T-helper 1 cell treated with Interleukin-12 subunit alpha and Interleukin-12 subunit beta and Interleukin-4 antibody, amounts not matched to agents 30 μg/mL and 1 μg/mL, for 36 hours (primary cell): Measurements from ENCODE around the gene CRMP1.
"Not testable (repeated sequence)": the region's sequence is repeated elsewhere in the genome, so short reads cannot be mapped to it uniquely, and the experiment has no call there.

ENCODE experiments used
- H3K27ac Mint-ChIP-seq: one replicate; pipeline ENCODE4 v1.8.0; 2021; ENCODE audit warnings: mild to moderate bottlenecking, mixed read lengths
- H3K27me3 Mint-ChIP-seq: one replicate; pipeline ENCODE4 v1.8.0; 2021; ENCODE audit warnings: low read depth, mixed read lengths
- H3K36me3 Mint-ChIP-seq: one replicate; pipeline ENCODE4 v1.8.0; 2021; ENCODE audit warnings: low read depth, mixed read lengths
- H3K4me1 Mint-ChIP-seq: one replicate; pipeline ENCODE4 v1.8.0; 2021; ENCODE audit warnings: low read depth, mixed read lengths
- H3K4me3 Mint-ChIP-seq: one replicate; pipeline ENCODE4 v1.8.0; 2021; ENCODE audit warnings: mild to moderate bottlenecking, moderate library complexity, mixed read lengths
- H3K9me3 Mint-ChIP-seq: one replicate; pipeline ENCODE4 v1.8.0; 2021; ENCODE audit warnings: mixed read lengths

The CRMP1 gene

GRCh38 chr4:5865896-5866599 is 26.8 kb downstream of the CRMP1 start:
- H3K27me3 Mint-ChIP-seq: peaks cover 10% of the 10 kb centered on the region
- H3K4me1 Mint-ChIP-seq: peaks cover 42% of the 10 kb centered on the region
- H3K36me3 Mint-ChIP-seq: no peaks in the 10 kb centered on the region
- peak overlapping the region; percentile 46 for H3K27ac Mint-ChIP-seq
- peak overlapping the region; percentile 45 for H3K4me3 Mint-ChIP-seq
- no peaks in the 10 kb centered on the region for H3K9me3 Mint-ChIP-seq

- H3K4me3 Mint-ChIP-seq: no peak overlapping the region
- H3K27ac Mint-ChIP-seq: peak overlapping the region; percentile 34
- peaks cover 10% of the 10 kb centered on the region for H3K27me3 Mint-ChIP-seq
- H3K4me1 Mint-ChIP-seq: peaks cover 34% of the 10 kb centered on the region
- H3K36me3 Mint-ChIP-seq: no peaks in the 10 kb centered on the region
- H3K9me3 Mint-ChIP-seq: no peaks in the 10 kb centered on the region
These were observed 29.3 kb downstream of the CRMP1 start for GRCh38 chr4:5863461-5864113.

DNA sequence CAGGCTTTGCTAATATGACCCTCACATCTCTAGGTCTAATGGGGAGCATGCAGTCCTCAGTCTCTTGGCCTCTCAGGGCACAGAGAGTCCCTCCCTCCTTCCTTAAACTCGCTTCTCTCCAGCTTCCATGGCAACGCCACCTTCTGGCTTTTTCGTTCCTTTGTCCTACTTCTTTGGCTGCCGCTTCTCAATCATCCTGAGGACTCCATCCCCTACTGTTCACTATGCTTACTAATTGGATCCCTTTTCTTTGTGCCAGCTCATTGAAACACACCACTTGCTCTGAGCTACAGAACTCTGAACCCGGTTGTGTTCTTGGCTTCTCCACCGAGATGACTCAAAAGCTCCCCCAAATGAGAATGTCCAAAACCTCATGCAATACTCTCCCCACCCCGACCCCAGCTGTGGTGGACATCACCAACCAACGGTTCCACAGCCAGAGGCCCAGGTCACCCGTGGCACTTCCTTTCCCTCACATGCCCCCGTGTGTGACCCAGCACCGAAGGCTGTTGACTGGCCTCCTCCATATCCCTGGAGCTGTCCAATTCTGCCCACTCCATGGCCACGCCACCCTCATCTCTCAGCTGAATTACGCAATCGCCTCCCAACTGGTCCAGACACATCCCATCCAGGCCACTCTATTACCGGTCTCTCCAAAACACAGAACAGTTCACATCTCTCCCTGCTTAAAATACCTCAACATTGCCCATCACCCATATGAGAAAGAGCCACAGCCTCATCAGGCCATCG is 34.7 kb downstream of the CRMP1 start:
- Mint-ChIP-seq H3K9me3 (no peaks in the 10 kb centered on the region), H3K27me3 (no peaks in the 10 kb centered on the region), H3K27ac (no peak overlapping the region), H3K36me3 (no peaks in the 10 kb centered on the region), H3K4me1 (peaks cover 1% of the 10 kb centered on the region), H3K4me3 (no peak overlapping the region)

- Mint-ChIP-seq H3K27me3 (no peaks in the 10 kb centered on the region), H3K4me1 (no peaks in the 10 kb centered on the region), H3K4me3 (no peak overlapping the region), H3K27ac (no peak overlapping the region), H3K9me3 (no peaks in the 10 kb centered on the region), H3K36me3 (no peaks in the 10 kb centered on the region)
These were observed 35.7 kb downstream of the CRMP1 start for GRCh38 chr4:5857199-5857598.

GRCh38 chr4:5856362-5856761 is 36.5 kb downstream of the CRMP1 start:
- H3K9me3 Mint-ChIP-seq: not testable (repeated sequence)

GRCh38 chr4:5854929-5855328 is 38.0 kb downstream of the CRMP1 start:
- H3K27me3 Mint-ChIP-seq: no peaks in the 10 kb centered on the region
- no peaks in the 10 kb centered on the region for H3K4me1 Mint-ChIP-seq
- H3K9me3 Mint-ChIP-seq: no peaks in the 10 kb centered on the region
- no peak overlapping the region for H3K27ac Mint-ChIP-seq
- H3K4me3 Mint-ChIP-seq: no peak overlapping the region
- H3K36me3 Mint-ChIP-seq: no peaks in the 10 kb centered on the region

More at GRCh38 chr4:5856362-5856761, 36.5 kb downstream of the CRMP1 start:
- not testable (repeated sequence) for H3K4me3 Mint-ChIP-seq, H3K4me1 Mint-ChIP-seq, H3K27ac Mint-ChIP-seq, H3K27me3 Mint-ChIP-seq, H3K36me3 Mint-ChIP-seq

- H3K4me3 Mint-ChIP-seq: no peak overlapping the region
- H3K9me3 Mint-ChIP-seq: no peaks in the 10 kb centered on the region
- H3K27me3 Mint-ChIP-seq: peaks cover 5% of the 10 kb centered on the region
- no peaks in the 10 kb centered on the region for H3K36me3 Mint-ChIP-seq
- no peak overlapping the region for H3K27ac Mint-ChIP-seq
- no peaks in the 10 kb centered on the region for H3K4me1 Mint-ChIP-seq
These were observed 40.2 kb downstream of the CRMP1 start for GRCh38 chr4:5852523-5853202.

- Mint-ChIP-seq H3K36me3 (no peaks in the 10 kb centered on the region), H3K9me3 (no peaks in the 10 kb centered on the region), H3K27me3 (peaks cover 5% of the 10 kb centered on the region), H3K4me3 (no peak overlapping the region), H3K4me1 (no peaks in the 10 kb centered on the region), H3K27ac (no peak overlapping the region)
These were observed 41.1 kb downstream of the CRMP1 start for GRCh38 chr4:5851637-5852301.

DNA sequence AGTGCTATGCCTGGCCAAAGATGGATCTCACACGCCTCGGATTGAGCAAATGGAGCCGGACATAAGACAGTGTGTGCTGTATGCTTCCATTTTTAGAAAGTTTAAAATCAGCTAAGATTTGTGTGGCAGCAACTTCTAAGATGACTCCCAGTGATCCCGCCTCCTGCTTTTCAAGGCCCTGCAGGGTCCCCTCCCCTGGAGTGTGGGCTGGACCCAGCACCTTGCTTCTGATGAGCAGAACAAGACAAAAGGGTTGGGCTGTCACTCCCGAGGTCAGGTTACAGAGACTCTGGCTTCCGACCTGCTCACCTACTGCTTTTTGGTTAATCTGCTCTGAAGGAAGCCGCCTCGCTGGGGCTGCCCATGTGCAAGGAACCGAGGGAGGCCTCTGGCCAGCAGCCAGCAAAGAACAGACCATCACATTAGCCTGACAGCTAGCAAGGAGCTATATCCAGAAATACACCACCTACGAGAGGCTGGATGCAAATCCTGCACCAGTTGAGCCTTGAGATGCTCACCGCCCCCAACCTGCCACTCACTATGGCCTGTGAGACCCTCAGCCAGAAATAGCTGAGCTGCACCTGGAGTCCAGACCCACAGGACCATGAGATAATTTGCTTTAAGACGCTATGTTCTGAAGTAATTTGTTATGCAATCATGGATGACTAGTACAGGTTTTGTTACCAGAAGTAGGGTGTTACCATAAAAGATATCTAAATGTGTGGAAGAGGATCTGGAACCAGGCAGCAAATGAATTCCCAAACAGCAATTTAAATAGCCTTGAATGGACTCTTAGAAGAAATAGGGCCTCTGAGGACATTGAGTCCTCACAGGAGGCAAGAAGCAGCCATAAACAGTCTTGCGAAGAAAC is 47.6 kb downstream of the CRMP1 start:
- no peak overlapping the region for H3K27ac Mint-ChIP-seq
- H3K27me3 Mint-ChIP-seq: peaks cover 5% of the 10 kb centered on the region
- no peaks in the 10 kb centered on the region for H3K4me1 Mint-ChIP-seq
- peaks cover 4% of the 10 kb centered on the region for H3K9me3 Mint-ChIP-seq
- H3K4me3 Mint-ChIP-seq: no peak overlapping the region
- H3K36me3 Mint-ChIP-seq: no peaks in the 10 kb centered on the region

- peaks cover 4% of the 10 kb centered on the region for H3K9me3 Mint-ChIP-seq
- peaks cover 5% of the 10 kb centered on the region for H3K27me3 Mint-ChIP-seq
- H3K4me1 Mint-ChIP-seq: no peaks in the 10 kb centered on the region
- no peaks in the 10 kb centered on the region for H3K36me3 Mint-ChIP-seq
- H3K4me3 Mint-ChIP-seq: no peak overlapping the region
- H3K27ac Mint-ChIP-seq: no peak overlapping the region
These were observed 49.0 kb downstream of the CRMP1 start for GRCh38 chr4:5843573-5844530.

DNA sequence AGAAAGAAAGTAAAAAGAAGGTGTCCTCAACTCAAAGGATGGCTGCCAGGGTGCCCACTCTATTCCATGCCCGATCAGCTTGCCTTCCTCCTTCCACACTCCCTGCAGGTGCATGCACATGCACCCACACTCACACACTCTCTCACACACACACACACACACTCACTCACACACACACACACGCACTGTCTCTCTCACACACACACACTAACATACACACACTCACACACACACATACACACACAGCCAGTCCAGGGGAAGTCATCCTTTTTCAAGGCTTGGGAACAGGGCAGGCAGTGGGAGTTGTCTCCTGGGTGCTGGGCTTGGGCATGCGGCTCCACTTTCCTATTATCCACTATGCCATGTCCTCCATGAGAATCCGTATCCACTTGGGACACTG is 50.4 kb downstream of the CRMP1 start:
- Mint-ChIP-seq H3K27me3 (peaks cover 4% of the 10 kb centered on the region), H3K36me3 (no peaks in the 10 kb centered on the region), H3K4me3 (no peak overlapping the region), H3K9me3 (peaks cover 4% of the 10 kb centered on the region), H3K27ac (no peak overlapping the region), H3K4me1 (no peaks in the 10 kb centered on the region)

DNA sequence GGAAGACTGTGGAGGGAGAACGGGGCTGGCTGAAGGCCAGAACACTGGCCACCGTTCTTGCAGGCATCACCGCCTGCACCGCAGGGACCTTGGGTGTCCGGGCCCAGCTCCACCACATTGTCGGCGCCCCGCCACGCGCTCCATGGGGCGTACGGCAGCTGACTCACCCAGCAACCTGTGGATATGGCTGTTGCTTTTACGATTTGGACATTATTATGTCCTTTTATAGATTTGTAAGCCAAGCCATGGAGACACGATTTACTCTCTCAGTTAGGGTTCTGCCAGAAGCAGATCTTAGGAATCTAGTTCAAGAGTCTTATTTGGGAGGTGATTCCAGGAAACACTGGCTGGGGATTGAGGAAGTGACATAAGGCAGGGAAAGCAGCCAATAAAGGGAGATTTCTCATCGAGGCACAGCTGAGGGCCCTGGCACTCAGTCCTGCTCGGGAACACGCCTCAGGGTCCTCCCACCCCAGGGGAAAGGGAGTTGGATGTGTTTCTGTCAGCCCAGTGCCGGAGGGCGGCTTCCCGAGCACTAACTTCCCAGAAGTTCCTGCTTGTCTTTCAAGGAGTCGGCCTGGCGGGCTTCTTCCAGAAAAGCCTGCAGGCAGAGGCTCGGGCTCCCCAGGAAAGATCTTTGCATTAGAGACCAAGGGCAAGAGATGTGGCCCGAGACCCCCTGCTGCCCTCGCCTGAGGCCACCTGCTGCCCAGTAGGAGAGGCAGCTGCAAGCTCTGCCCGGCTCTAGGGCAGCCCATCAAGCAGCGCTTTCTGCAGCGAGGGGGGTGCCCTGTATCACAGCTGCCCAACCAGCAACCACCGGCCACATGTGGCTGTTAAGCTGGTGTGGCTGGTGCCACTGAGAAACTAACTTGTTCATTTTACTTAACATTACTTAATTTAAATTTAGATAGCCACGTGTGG is 52.9 kb downstream of the CRMP1 start:
- H3K4me1 Mint-ChIP-seq: no peaks in the 10 kb centered on the region
- H3K36me3 Mint-ChIP-seq: no peaks in the 10 kb centered on the region
- H3K27ac Mint-ChIP-seq: no peak overlapping the region
- peaks cover 4% of the 10 kb centered on the region for H3K27me3 Mint-ChIP-seq
- peaks cover 4% of the 10 kb centered on the region for H3K9me3 Mint-ChIP-seq
- H3K4me3 Mint-ChIP-seq: no peak overlapping the region
